ES-I3 (cell line): ENCODE data around the gene BAZ1A.
A peak's percentile ranks its signal among the peaks of the same experiment; 100 is the strongest.

Source experiments
- H3K36me3 ChIP-seq: 2 replicates; pipeline ENCODE4 v1.6.1; 2013; ENCODE audit warnings: mild to moderate bottlenecking, low read length, control low read depth, moderate library complexity; ENCODE audit not compliant: insufficient read depth
- H3K4me1 ChIP-seq: 2 replicates; pipeline ENCODE4 v1.6.1; 2013; ENCODE audit warnings: mild to moderate bottlenecking, control low read depth, low read length; ENCODE audit not compliant: insufficient read depth
- H3K9ac ChIP-seq: 2 replicates; pipeline ENCODE4 v1.6.1; 2013; ENCODE audit warnings: low read depth, mild to moderate bottlenecking, low read length, moderate library complexity
- H3K9me3 ChIP-seq: 2 replicates; pipeline ENCODE4 v1.6.1; 2013; ENCODE audit warnings: mild to moderate bottlenecking, low read length, moderate library complexity; ENCODE audit not compliant: control insufficient read depth, insufficient read depth

Gene BAZ1A

GRCh38 chr14:34713681-34714319, 161.4 kb downstream of the BAZ1A start:
- peaks cover 8% of the 10 kb centered on the region; the same call in 1 of the 2 replicates for H3K36me3 ChIP-seq
- H3K4me1 ChIP-seq = peaks cover 4% of the 10 kb centered on the region; the same call in 1 of the 2 replicates
- peak overlapping the region; percentile 97 for H3K9ac ChIP-seq
- H3K9me3 ChIP-seq = no peaks in the 10 kb centered on the region

GRCh38 chr14:34713122-34713680, 162.0 kb downstream of the BAZ1A start:
- Histone ChIP-seq H3K4me1 (peaks cover 4% of the 10 kb centered on the region; the same call in 1 of the 2 replicates), H3K9me3 (no peaks in the 10 kb centered on the region), H3K9ac (peak overlapping the region; percentile 97), H3K36me3 (peaks cover 8% of the 10 kb centered on the region; the same call in 1 of the 2 replicates)

- Histone ChIP-seq H3K9me3 (no peaks in the 10 kb centered on the region), H3K9ac (no peak overlapping the region), H3K4me1 (peaks cover 4% of the 10 kb centered on the region; the same call in 1 of the 2 replicates), H3K36me3 (peaks cover 8% of the 10 kb centered on the region; the same call in 1 of the 2 replicates)
These were observed 163.1 kb downstream of the BAZ1A start for GRCh38 chr14:34711796-34712712.

GRCh38 chr14:34711169-34711568, 164.0 kb downstream of the BAZ1A start:
- H3K4me1 ChIP-seq = peaks cover 4% of the 10 kb centered on the region; the same call in 1 of the 2 replicates
- no peak overlapping the region for H3K9ac ChIP-seq
- H3K9me3 ChIP-seq = no peaks in the 10 kb centered on the region
- peaks cover 8% of the 10 kb centered on the region; the same call in 1 of the 2 replicates for H3K36me3 ChIP-seq

GRCh38 chr14:34710744-34711143, 164.4 kb downstream of the BAZ1A start:
- H3K9me3 ChIP-seq = no peaks in the 10 kb centered on the region
- no peak overlapping the region for H3K9ac ChIP-seq
- H3K4me1 ChIP-seq = peaks cover 4% of the 10 kb centered on the region; the same call in 1 of the 2 replicates
- H3K36me3 ChIP-seq = peaks cover 8% of the 10 kb centered on the region; the same call in 1 of the 2 replicates

GRCh38 chr14:34710006-34710405, 165.2 kb downstream of the BAZ1A start:
- H3K9me3 ChIP-seq = no peaks in the 10 kb centered on the region
- peaks cover 8% of the 10 kb centered on the region; the same call in 1 of the 2 replicates for H3K36me3 ChIP-seq
- H3K4me1 ChIP-seq = 0 out of 2 replicates have a peak, but pooled peaks cover 4% of the 10 kb centered on the region
- no peak overlapping the region for H3K9ac ChIP-seq

- Histone ChIP-seq H3K4me1 (no peaks in the 10 kb centered on the region), H3K9ac (no peak overlapping the region), H3K9me3 (no peaks in the 10 kb centered on the region), H3K36me3 (peaks cover 8% of the 10 kb centered on the region; the same call in 1 of the 2 replicates)
These were observed 167.4 kb downstream of the BAZ1A start for GRCh38 chr14:34707722-34708121.
